ENCODE measurements around the gene ZNF605.

DNA sequence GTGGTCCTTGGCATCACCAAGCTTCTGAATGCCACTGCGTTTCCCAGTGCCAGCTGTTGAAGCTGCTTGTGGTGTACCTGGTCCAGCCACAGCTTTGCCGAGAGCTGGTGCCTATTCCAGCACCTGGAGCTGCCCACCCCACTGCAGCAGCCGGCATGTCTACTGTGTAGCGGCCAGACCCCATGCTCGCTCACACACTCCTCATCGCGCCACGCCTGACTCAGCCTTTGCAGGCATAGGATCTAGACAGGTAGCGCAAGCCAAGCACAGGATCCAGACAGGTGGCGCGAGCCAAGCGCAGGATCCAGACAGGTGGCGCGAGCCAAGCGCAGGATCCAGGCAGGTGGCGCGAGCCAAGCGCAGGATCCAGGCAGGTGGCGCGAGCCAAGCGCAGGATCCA is 11.6 kb upstream of the ZNF605 start:
- no peak for TF ChIP-seq POLR2A (IDR thresholded peaks at IDR 0.05)
- TF ChIP-seq, protein P1, sequence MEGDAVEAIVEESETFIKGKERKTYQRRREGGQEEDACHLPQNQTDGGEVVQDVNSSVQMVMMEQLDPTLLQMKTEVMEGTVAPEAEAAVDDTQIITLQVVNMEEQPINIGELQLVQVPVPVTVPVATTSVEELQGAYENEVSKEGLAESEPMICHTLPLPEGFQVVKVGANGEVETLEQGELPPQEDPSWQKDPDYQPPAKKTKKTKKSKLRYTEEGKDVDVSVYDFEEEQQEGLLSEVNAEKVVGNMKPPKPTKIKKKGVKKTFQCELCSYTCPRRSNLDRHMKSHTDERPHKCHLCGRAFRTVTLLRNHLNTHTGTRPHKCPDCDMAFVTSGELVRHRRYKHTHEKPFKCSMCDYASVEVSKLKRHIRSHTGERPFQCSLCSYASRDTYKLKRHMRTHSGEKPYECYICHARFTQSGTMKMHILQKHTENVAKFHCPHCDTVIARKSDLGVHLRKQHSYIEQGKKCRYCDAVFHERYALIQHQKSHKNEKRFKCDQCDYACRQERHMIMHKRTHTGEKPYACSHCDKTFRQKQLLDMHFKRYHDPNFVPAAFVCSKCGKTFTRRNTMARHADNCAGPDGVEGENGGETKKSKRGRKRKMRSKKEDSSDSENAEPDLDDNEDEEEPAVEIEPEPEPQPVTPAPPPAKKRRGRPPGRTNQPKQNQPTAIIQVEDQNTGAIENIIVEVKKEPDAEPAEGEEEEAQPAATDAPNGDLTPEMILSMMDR (IDR thresholded peaks at IDR 0.05), result no peak

All from ovary (tissue), 3 donors.